Fibroblast of lung (primary cell): ENCODE results near the gene CHDH. TPM values are rescaled to one million over a fixed set of nuclear protein-coding genes. Genes with fewer than 3 reads are reported as not detected.

Experiments
- DNase-seq, 2 donors: peaks; one replicate each; pipeline versions ENCODE4 v3.0.0 to v3.0.0-alpha.2; 2010; ENCODE audit warnings: low read depth in 2 of 2
- H2AFZ ChIP-seq: 2 replicates; pipeline ENCODE4 v1.5.1; 2012; ENCODE audit warnings: low read length, control low read depth, inconsistent platforms
- H3K27ac ChIP-seq: 2 replicates; pipeline ENCODE4 v1.5.1; 2011; ENCODE audit warnings: low read length, control low read depth; ENCODE audit not compliant: insufficient read depth
- H3K27me3 ChIP-seq: 2 replicates; pipeline ENCODE4 v1.5.1; 2011; ENCODE audit warnings: mild to moderate bottlenecking, low read length; ENCODE audit not compliant: control insufficient read depth, insufficient read depth
- H3K36me3 ChIP-seq: 2 replicates; pipeline ENCODE4 v1.5.1; 2011; ENCODE audit warnings: low read length; ENCODE audit not compliant: control insufficient read depth, insufficient read depth
- H3K4me1 ChIP-seq: 2 replicates; pipeline ENCODE4 v1.5.1; 2011; ENCODE audit warnings: low read length; ENCODE audit not compliant: control insufficient read depth, insufficient read depth; ENCODE audit errors: extremely low read depth
- H3K4me2 ChIP-seq: 2 replicates; pipeline ENCODE4 v1.5.1; 2011; ENCODE audit warnings: low read length, control low read depth; ENCODE audit not compliant: insufficient read depth; ENCODE audit errors: extremely low read depth
- H3K4me3 ChIP-seq, 4 experiments: fragments of 200-600 bp in 1 of 4; sonication (generic) in 1 of 4; replicated peaks in 1 of 4; 2 replicates each; pipeline ENCODE4 v1.5.1; 2011 to 2016; ENCODE audit warnings: low read length in 4 of 4, low read depth in 3 of 4, mild to moderate bottlenecking in 3 of 4, control low read depth in 2 of 4, inconsistent platforms in 1 of 4, mixed read lengths in 1 of 4; ENCODE audit not compliant: insufficient read depth in 1 of 4; ENCODE audit errors: control extremely low read depth in 1 of 4
- H3K79me2 ChIP-seq: 2 replicates; pipeline ENCODE4 v1.5.1; 2012; ENCODE audit warnings: mild to moderate bottlenecking, low read length, inconsistent platforms; ENCODE audit not compliant: control insufficient read depth, insufficient read depth
- H3K9ac ChIP-seq: 2 replicates; pipeline ENCODE4 v1.5.1; 2011; ENCODE audit warnings: mild to moderate bottlenecking, low read length, control low read depth; ENCODE audit not compliant: insufficient read depth
- H3K9me3 ChIP-seq: 2 replicates; pipeline ENCODE4 v1.5.1; 2012; ENCODE audit warnings: low read depth, low read length; ENCODE audit not compliant: control insufficient read depth, insufficient read depth
- H4K20me1 ChIP-seq: 2 replicates; pipeline ENCODE4 v1.5.1; 2011; ENCODE audit warnings: low read length; ENCODE audit not compliant: control insufficient read depth, insufficient read depth; ENCODE audit errors: extremely low read depth
- CTCF ChIP-seq, 2 donors: IDR thresholded peaks in 1 of 2; conservative IDR thresholded peaks in 1 of 2; 1 replicate in 1 of 2; 2 replicates in 1 of 2; pipeline ENCODE4 v1.5.1; 2011 to 2012; ENCODE audit warnings: low read length in 2 of 2, control low read depth in 1 of 2, inconsistent platforms in 1 of 2, low read depth in 1 of 2, mild to moderate bottlenecking in 1 of 2
- EZH2 ChIP-seq: IDR thresholded peaks from 2 replicates; pipeline ENCODE4 v1.5.1; 2012; ENCODE audit warnings: low read length, control low read depth, mild to moderate bottlenecking; ENCODE audit errors: missing control alignments
- polyA plus RNA-seq, 2 donors: library from polyadenylated mRNA; depleted of rRNA in 1 of 2; stranded (reverse) in 1 of 2; unstranded in 1 of 2; fragments of >200 nt; gene quantifications; 2 replicates each; pipeline ENCODE4 v1.2.1, GENCODE V29; 2011 to 2012; ENCODE audit warnings: missing spikeins in 1 of 2
- total RNA-seq: library from RNA; depleted of rRNA; stranded (reverse); fragments of >200 nt; gene quantifications from 2 replicates; pipeline ENCODE4 v1.2.1, GENCODE V29; 2014

Gene CHDH
- total and polyA plus RNA-seq, 2 donors (not counting 1 experiment from before 2014, with no cell fraction given): 0.23 to 0.83 TPM

DNA sequence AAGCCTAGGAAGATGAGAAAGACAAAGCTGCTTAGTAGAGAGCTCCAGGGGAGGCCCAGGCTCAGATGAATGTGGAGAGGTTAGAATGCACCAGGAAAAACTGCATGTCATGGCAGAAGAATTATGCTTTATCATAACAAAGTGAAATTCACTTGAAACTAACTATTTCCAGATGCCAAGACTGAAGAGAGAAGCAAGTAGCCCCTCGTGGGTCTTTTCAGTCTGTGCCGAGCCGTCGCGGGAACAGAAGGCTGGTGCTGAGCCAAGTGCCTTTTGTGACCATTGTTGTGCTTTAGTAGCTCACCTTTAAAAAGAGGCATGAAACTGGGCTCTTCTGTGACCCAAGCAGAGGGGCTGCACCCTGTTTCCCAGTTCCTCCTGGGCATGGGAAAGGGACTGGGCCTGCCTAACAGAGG lies 73.2 kb downstream of the CHDH start:
- Histone ChIP-seq H3K9me3 (no peaks in the 10 kb centered on the region), H3K4me3 (no peak overlapping the region), H2AFZ (peak overlapping the region; percentile 1), H4K20me1 (no peaks in the 10 kb centered on the region), H3K4me1 (peaks cover 15% of the 10 kb centered on the region), H3K27me3 (peaks cover 3% of the 10 kb centered on the region), H3K36me3 (no peaks in the 10 kb centered on the region), H3K79me2 (no peaks in the 10 kb centered on the region), H3K27ac (peak overlapping the region; percentile 5), H3K4me2 (peak overlapping the region; percentile 34), H3K9ac (no peak overlapping the region)
- TF ChIP-seq EZH2 (no peak), CTCF (conservative IDR thresholded peaks at IDR 0.05 in 1 of 2, IDR thresholded peaks at IDR 0.05 in 1 of 2; ENCODE audit: low read depth in 1 of 2, low read length in 2 of 2) (no peak)
- peak in 1 of 2 donors; percentile 51 for DNase-seq

- no peak overlapping the region for H3K4me3 ChIP-seq
- no peak for TF ChIP-seq CTCF (conservative IDR thresholded peaks at IDR 0.05 in 1 of 2, IDR thresholded peaks at IDR 0.05 in 1 of 2; ENCODE audit: low read depth in 1 of 2, low read length in 2 of 2)
- no peak for TF ChIP-seq EZH2
- H3K36me3 ChIP-seq: no peaks in the 10 kb centered on the region
- H4K20me1 ChIP-seq: no peaks in the 10 kb centered on the region
- no peaks in the 10 kb centered on the region for H3K9me3 ChIP-seq
- H3K27ac ChIP-seq: no peak overlapping the region
- peaks cover 3% of the 10 kb centered on the region for H3K27me3 ChIP-seq
- peaks cover 15% of the 10 kb centered on the region for H3K4me1 ChIP-seq
- H2AFZ ChIP-seq: no peak overlapping the region
- DNase-seq: no peak
- no peak overlapping the region for H3K4me2 ChIP-seq
- no peaks in the 10 kb centered on the region for H3K79me2 ChIP-seq
- H3K9ac ChIP-seq: no peak overlapping the region
Observed at GRCh38 chr3:53772562-53772961, 73.7 kb downstream of the CHDH start.

DNA sequence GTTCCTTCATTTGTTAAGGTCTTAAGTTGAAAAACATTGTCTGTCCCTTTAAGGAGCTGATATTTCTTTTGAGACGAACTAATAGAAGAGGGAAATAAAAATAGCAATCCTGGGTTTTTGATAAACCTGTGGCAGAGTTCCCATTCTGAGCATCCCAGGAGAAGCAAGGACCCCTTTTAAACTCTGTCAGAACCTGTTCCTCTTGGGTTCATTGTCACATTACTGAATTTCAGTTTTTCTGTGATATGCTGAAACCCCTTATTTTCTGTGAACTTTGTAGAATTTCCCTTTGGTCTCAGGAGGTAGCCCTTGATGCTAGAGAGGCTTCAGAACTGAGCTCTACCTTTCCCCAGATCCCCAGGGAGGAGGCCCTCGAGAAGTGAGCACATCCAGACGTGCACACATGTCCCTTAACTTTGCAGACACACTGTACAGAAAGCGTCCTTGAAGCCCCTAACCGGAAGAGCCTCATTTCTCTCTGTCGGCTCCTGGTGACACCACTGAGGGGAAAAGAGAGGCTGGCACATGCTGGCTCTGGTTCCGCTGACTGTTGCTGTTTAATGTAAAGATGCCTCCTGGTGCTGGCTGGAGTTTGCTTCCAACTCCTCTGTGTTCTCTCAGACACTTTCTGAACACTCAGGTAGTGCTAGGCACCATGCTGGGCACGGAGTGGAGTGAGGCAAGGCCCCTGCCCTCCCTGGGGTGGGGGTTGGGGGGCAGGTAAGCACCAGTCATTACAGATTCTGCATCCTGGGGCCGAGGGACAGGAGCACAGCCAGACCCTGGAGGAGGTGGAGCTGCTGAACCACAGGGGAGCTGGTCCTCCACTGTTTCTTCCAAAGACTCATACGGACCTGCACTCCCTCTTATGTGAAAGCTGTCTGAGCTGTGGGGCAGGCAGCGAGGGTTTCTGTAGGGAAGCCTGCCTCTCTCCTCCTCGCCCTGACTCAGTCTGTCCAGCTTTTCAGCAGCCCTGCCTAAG lies 77.5 kb downstream of the CHDH start:
- Histone ChIP-seq H3K9me3 (no peaks in the 10 kb centered on the region), H3K4me3 (no peak overlapping the region), H3K4me1 (peaks cover 8% of the 10 kb centered on the region), H3K4me2 (no peak overlapping the region), H3K27me3 (peaks cover 6% of the 10 kb centered on the region), H3K36me3 (no peaks in the 10 kb centered on the region), H3K79me2 (no peaks in the 10 kb centered on the region), H2AFZ (no peak overlapping the region), H3K27ac (no peak overlapping the region), H4K20me1 (no peaks in the 10 kb centered on the region), H3K9ac (no peak overlapping the region)
- TF ChIP-seq CTCF (conservative IDR thresholded peaks at IDR 0.05 in 1 of 2, IDR thresholded peaks at IDR 0.05 in 1 of 2; ENCODE audit: low read depth in 1 of 2, low read length in 2 of 2): no peak
- no peak for TF ChIP-seq EZH2
- DNase-seq: no peak
